ENCODE results near the gene SLC2A9.

SLC2A9 gene

GRCh38 chr4:9880406-9881197, 140.7 kb downstream of the SLC2A9 start:
- DNase-seq, result no peak

GRCh38 chr4:9877123-9877522, 144.2 kb downstream of the SLC2A9 start:
- no peak for DNase-seq

GRCh38 chr4:9875516-9875915, 145.8 kb downstream of the SLC2A9 start:
- DNase-seq, result no peak

- DNase-seq, result no peak
Measured at GRCh38 chr4:9874385-9874784, 146.9 kb downstream of the SLC2A9 start.

- DNase-seq, result no peak
Measured at GRCh38 chr4:9870165-9870790, 151.0 kb downstream of the SLC2A9 start.

- no peak for DNase-seq
Measured at GRCh38 chr4:9867751-9868425, 153.4 kb downstream of the SLC2A9 start.

GRCh38 chr4:9866931-9867330, 154.4 kb downstream of the SLC2A9 start:
- DNase-seq, result no peak

- no peak for DNase-seq
Measured at GRCh38 chr4:9861561-9861960, 159.7 kb downstream of the SLC2A9 start.

- DNase-seq, result no peak
Measured at GRCh38 chr4:9859810-9860209, 161.5 kb downstream of the SLC2A9 start.

GRCh38 chr4:9849538-9849920, 171.8 kb downstream of the SLC2A9 start:
- no peak for DNase-seq

- DNase-seq, result no peak
Measured at GRCh38 chr4:9847968-9848748, 173.1 kb downstream of the SLC2A9 start.

- no peak for DNase-seq
Measured at GRCh38 chr4:9845791-9846493, 175.4 kb downstream of the SLC2A9 start.

- no peak for DNase-seq
Measured at GRCh38 chr4:9841072-9841471, 180.2 kb downstream of the SLC2A9 start.

GRCh38 chr4:9835430-9835829, 185.9 kb downstream of the SLC2A9 start:
- no peak for DNase-seq

GRCh38 chr4:9833421-9833820, 187.9 kb downstream of the SLC2A9 start:
- DNase-seq, result no peak

GRCh38 chr4:9832640-9833039, 188.7 kb downstream of the SLC2A9 start:
- no peak for DNase-seq

- DNase-seq, result no peak
Measured at GRCh38 chr4:9826551-9826950, 194.7 kb downstream of the SLC2A9 start.

- no peak for DNase-seq
Measured at GRCh38 chr4:9825049-9825448, 196.2 kb downstream of the SLC2A9 start.

- no peak for DNase-seq
Measured at GRCh38 chr4:9820343-9820742, 201.0 kb downstream of the SLC2A9 start.

GRCh38 chr4:9816285-9816684, 205.0 kb downstream of the SLC2A9 start:
- DNase-seq, result no peak

GRCh38 chr4:9812501-9813340, 208.6 kb downstream of the SLC2A9 start:
- no peak for DNase-seq

GRCh38 chr4:9811806-9812205, 209.5 kb downstream of the SLC2A9 start:
- DNase-seq, result no peak

Measured in activated CD4-positive, alpha-beta T cell treated with anti-CD3 and anti-CD28 coated beads for 4 hours (primary cell).